Measurements from ENCODE around the gene SGPP1.
"Not testable (repeated sequence)": the region's sequence is repeated elsewhere in the genome, so short reads cannot be mapped to it uniquely, and the experiment has no call there.

Gene SGPP1

DNA sequence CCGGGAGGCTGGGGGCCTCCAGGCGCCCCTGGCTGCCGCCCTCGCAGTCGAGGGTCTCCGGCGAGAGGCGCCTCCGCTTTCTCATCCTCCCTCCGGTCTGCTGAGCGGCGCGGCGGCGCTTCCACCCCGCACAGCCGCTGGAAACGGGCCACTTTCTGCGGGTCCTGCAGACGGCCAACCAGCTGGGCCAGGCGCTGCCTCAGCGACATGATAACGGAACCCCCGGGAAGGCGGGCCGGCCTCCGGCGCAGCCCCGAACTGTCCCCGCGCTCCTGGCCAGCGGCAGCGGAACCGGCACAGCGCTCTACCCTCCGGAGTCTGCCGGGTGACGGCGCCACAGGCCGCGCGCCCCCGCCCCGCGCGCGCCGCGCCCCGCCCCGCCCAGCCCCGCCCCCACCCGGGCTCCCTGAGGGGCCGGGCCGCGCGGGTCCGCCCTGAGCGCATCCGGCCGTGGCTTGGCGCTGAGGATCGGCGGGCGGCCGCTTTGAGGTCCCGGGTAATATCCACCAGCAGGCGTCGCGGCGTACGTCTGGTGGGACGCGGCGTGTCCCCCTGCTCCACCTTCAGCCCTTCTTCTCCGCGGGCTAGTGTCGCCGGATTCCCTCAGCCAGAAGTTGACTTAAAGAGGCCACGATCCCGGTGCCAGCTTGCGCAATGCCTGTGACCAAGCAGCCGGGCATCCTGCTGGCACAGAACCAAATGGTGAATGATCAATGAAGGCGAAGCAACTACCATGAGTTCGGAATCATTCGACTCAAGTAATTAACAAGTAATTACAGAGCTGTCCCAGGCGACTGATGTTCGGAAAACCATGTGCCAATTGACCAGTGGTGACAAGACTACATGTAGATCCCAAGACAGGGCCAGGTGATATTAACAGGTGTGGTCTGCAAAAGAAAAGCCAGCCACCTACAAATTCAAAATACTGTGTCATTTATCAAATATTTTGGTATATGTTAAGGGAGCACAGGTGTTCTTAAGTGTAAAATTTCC, at the start of gene SGPP1:
Gene SGPP1 (minus strand): TSS at position 330 of the 993 bp plus-strand sequence. CDS start 121 bp downstream, at position 209.
- peak; percentile 49 to 67 for DNase-seq (ENCODE audit: extremely low read depth in 1 of 2, low read depth in 1 of 2)

DNA sequence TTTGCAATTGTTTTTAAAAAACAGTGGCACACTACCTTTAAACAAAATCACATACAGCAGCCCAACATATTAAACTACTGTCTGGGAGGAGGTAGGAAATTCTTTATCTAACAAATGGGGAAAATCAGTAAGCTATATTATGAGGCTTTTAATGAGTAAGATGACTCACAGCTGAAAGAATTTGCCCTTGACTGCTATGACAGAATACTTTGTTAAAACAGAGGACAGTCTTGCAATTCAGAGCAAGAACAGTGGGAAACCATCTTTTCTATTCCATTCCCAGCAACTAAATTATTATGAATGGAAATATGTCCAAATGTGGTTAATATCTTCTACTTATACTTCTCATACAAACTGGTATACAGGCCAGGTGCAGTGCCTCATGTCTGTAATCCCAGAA, 49.2 kb upstream of the SGPP1 start:
- no peak for DNase-seq (ENCODE audit: extremely low read depth in 1 of 2, low read depth in 1 of 2)

- DNase-seq (ENCODE audit: extremely low read depth in 1 of 2, low read depth in 1 of 2) = no peak
These were observed 45.6 kb upstream of the SGPP1 start for GRCh38 chr14:63773504-63773903.

DNA sequence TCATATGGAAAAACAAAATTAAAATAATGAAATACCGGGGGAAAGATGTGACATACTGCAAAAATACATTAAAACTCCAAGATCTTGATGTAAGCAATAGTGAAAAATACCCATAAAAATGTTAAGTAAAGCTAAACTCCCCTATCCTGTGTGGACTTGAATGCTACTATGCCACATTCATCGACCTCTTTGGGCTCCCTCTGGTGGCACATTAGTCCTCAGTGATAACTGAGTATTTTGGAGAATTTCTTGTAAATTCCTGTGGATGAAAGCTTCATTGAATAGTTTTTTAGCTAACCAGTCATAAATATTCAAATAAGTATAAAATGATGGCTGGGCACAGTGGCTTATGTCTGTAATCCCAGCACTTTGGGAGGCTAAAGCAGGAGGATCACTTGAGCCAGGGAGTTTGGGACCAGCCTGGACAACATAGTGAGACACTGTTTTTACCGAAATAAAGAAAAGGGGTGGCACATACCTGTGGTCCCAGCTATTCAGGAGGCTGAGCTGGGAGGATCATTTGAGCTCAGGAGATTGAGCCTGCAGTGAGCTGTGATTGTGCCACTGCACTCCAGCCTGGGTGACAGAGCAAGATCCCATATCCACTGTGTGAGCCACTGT, 42.4 kb upstream of the SGPP1 start:
- peak; percentile 3 to 18 for DNase-seq (ENCODE audit: extremely low read depth in 1 of 2, low read depth in 1 of 2)

- DNase-seq (ENCODE audit: extremely low read depth in 1 of 2, low read depth in 1 of 2) = no peak
These were observed 38.7 kb upstream of the SGPP1 start for GRCh38 chr14:63766611-63767010.

DNA sequence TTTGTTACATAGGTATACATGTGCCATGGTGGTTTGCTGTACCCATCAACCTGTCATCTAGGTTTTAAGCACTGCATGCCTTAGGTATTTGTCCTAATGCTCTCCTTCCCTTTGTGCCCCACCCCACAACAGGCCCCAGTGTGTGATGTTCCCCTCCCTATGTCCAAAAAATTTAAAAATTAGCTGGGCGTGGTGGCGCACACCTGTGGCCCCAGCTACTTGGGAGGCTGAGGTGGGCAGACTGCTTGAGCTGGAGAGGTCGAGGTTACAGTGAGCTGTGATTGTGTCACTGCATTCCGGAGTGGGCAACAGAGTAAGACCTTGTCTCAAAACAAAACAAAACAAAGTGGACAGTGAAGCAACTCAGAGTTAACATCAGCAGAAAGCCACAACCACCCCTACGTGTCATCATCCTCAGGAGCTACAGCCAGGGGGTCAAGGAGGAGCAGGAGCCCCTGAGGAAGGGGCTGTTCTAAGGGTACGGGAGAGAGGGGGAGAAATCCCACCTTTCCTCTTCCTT, 36.8 kb upstream of the SGPP1 start:
- no peak for DNase-seq (ENCODE audit: extremely low read depth in 1 of 2, low read depth in 1 of 2)

DNA sequence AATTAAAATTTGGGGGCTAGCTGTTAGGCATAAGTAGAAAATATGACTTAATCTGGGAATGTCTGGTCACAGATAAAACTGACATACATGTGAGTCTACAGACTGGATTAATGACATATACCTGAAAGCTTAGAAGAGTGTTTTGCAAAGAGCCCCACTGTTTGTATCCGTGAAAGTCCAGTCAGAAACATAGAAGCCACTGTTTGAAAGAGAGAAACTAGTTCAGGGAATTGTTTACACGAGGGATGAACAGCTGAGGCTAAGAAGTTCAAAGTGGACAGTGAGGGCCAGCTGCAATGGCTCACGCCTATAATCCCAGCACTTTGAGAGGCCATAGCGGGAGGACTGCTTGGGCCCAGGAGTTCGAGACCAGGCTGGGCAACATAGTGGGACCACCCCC, 36.2 kb upstream of the SGPP1 start:
- DNase-seq (ENCODE audit: extremely low read depth in 1 of 2, low read depth in 1 of 2) = no peak

GRCh38 chr14:63761351-63762117, 33.7 kb upstream of the SGPP1 start:
- DNase-seq (ENCODE audit: extremely low read depth in 1 of 2, low read depth in 1 of 2) = no peak

- DNase-seq (ENCODE audit: extremely low read depth in 1 of 2, low read depth in 1 of 2) = no peak
These were observed 32.1 kb upstream of the SGPP1 start for GRCh38 chr14:63760014-63760413.

DNA sequence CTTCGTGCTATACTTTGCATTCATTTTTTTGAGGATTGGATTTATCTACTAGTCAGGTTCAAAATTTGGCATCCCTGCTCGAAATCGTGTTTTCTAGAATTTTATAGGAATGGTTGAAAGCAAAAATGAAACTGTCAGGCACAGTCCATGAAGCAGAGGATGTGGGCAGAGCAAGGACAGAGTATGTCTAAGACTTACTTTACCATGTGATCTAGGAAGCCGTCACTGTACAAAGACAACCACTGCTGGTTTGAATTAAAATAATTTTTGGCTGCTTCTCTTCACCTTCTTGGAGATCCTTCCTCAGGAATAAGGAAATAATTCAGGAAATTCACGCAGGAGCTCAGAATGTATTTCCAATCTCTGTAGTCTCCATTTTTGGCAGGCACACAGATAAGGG, 31.6 kb upstream of the SGPP1 start:
- no peak for DNase-seq (ENCODE audit: extremely low read depth in 1 of 2, low read depth in 1 of 2)

DNA sequence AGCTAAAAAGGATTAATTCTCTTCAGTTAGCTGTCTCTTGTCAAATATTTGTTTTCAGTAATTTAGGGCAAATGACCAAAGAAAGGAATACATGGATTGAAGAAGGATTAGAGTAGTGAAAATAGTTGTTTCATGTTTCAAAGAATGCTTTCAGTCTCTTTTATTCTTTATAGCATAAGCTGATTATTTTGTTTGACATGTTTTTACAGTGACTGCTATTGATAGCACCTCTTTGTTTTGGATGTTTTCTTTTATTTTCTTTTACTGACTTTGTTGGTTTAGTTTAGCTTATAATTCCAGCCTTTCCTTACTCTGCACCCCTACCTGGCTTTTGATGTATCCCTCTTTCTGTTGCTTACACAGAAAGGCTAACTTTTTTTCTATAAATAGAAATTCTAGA, 29.3 kb upstream of the SGPP1 start:
- no peak for DNase-seq (ENCODE audit: extremely low read depth in 1 of 2, low read depth in 1 of 2)

- DNase-seq (ENCODE audit: extremely low read depth in 1 of 2, low read depth in 1 of 2) = no peak
These were observed 24.7 kb upstream of the SGPP1 start for GRCh38 chr14:63752449-63753169.

DNA sequence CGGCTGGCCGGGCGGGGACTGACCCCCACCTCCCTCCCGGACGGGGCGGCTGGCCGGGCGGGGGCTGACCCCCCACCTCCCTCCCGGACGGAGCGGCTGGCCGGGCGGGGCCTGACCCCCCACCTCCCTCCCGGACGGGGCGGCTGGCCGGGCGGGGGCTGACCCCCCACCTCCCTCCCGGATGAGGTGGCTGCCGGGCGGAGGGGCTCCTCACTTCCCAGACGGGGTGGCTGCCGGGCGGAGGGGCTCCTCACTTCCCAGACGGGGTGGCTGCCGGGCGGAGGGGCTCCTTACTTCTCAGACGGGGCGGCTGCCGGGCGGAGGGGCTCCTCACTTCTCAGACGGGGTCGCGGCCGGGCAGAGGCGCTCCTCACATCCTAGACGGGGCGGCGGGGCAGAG, 23.2 kb upstream of the SGPP1 start:
- DNase-seq (ENCODE audit: extremely low read depth in 1 of 2, low read depth in 1 of 2) = not testable (repeated sequence)

- DNase-seq (ENCODE audit: extremely low read depth in 1 of 2, low read depth in 1 of 2) = no peak
These were observed 20.0 kb upstream of the SGPP1 start for GRCh38 chr14:63747846-63748245.

DNA sequence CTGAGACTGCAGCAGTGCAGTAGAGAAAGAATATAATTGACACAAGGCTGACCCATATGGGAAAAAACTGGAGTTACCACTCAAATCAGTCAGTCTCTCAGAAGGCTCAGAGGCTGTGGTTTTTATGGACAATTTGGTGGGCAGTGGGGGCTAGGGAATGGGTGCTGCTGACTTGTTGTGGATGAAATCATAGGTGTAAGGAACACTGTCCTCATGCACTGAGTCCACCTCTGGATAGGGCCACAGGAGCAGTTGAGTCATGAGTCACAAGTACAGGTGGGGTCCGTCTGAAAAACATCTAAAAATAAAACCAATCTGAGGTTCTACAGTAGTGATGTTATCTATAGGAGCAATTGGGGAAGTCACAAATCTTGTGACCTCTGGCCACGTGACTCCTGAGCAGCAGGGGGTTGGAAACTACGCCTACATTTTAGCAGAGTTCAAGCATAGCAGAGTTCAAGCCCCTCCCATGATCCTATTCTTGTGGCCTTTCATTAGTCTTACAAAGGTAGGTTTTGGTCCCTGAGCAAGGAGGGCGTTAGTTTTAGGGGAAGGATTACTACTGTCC, 18.1 kb upstream of the SGPP1 start:
- DNase-seq (ENCODE audit: extremely low read depth in 1 of 2, low read depth in 1 of 2) = no peak

GRCh38 chr14:63745272-63745671, 17.4 kb upstream of the SGPP1 start:
- no peak for DNase-seq (ENCODE audit: extremely low read depth in 1 of 2, low read depth in 1 of 2)

DNA sequence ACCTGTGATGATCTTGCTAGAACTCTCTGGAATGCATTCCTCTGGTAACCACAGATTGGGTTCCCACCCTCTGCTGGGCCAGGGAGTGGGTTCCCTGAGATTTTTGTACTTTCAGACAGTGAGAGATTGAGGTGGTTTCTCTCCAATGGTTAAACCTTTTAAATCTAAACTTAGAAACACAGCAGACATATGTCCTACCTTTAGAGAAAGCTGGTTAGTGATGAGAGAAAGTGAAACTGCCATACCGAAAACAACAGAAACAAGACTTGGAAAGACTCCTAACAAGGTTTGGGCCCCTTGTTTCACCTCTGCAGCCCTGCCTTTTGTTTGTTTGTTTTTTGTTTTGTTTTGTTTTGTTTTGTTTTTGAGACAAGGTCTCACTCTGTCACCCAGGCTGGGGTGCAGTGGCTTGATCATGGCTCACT, 9.7 kb upstream of the SGPP1 start:
- DNase-seq (ENCODE audit: extremely low read depth in 1 of 2, low read depth in 1 of 2) = no peak

GRCh38 chr14:63735720-63736119, 7.9 kb upstream of the SGPP1 start:
- DNase-seq (ENCODE audit: extremely low read depth in 1 of 2, low read depth in 1 of 2) = no peak

DNA sequence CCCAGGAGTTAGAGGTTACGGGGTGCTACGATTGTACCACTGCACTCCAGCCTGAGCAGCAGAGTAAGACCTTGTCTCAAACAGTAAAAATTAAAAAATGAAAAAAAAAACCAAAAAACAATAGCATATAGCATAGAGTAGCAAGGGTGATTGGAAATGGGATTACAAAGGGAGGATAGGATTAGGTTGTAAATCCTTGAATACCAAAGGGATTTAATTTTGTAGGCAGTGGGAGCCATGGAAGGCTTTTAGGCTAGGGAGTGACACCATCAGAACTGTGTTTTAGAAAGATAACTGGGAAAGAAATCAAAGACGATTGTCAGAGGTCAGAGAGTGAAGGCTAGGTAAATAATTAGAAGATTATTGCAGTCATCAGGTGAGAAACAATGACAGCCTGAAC, 2.8 kb upstream of the SGPP1 start:
- DNase-seq (ENCODE audit: extremely low read depth in 1 of 2, low read depth in 1 of 2) = no peak

DNA sequence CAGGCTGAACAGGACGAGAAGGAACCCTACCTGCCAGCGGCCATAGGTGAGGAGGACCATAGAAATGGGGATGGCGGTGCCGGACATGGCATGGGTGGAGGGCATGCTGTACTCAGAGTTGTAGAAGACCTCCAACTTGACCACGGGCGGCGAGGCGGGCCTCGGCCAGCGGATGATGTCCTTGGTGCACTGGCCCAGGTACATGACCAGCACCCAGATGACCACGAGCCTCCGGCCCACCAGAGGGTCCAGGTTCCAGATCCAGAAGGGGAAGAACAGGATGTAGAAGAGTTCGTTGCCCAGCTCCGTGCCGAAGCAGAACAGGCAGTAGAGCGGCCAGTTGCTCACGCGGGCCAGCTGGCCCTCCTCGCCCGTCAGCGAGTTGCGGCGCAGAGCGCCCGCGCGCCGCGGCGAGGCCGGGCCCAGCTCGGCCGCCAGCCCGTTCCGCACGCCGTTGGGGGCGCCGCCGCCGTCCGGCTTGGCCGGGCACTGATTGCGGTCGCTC, 582 bp downstream of the SGPP1 start:
- peak in 1 of 2 donors; percentile 1 for DNase-seq (ENCODE audit: extremely low read depth in 1 of 2, low read depth in 1 of 2)
